ENCODE measurements around the gene GATC. TPM values are rescaled to one million over a fixed set of nuclear protein-coding genes. Genes with fewer than 3 reads are reported as not detected.

Gene GATC
- total RNA-seq, 1 experiment from 2014 or later = 30.9 TPM

- Histone ChIP-seq H3K36me3 (ENCODE audit: control insufficient read depth, insufficient read depth, low read length) (peaks cover 3% of the 10 kb centered on the region), H3K4me3 (ENCODE audit: low read depth, low read length) (no peak overlapping the region), H3K4me1 (peaks cover 4% of the 10 kb centered on the region; the same call in 1 of the 2 replicates), H3K9me3 (no peaks in the 10 kb centered on the region), H3K27me3 (replicated peaks; ENCODE audit: control insufficient read depth, insufficient read depth, low read length) (no peaks in the 10 kb centered on the region)
- DNase-seq = no peak
- Mint-ChIP-seq H3K27me3 (ENCODE audit: insufficient read depth, unreplicated experiment) (no peaks in the 10 kb centered on the region), H3K4me1 (ENCODE audit: low read depth, unreplicated experiment) (no peaks in the 10 kb centered on the region), H3K27ac (ENCODE audit: unreplicated experiment) (no peak overlapping the region), H3K9me3 (ENCODE audit: unreplicated experiment) (no peaks in the 10 kb centered on the region), H3K36me3 (ENCODE audit: insufficient read depth, unreplicated experiment) (peaks cover 100% of the 10 kb centered on the region), H3K4me3 (ENCODE audit: unreplicated experiment) (no peak overlapping the region)
- CTCF ChIA-PET = no interaction called here
- BruUV-seq (replicated peaks) = TSS peak; percentile 9
- POLR2A ChIA-PET = no interaction called here
- TF ChIP-seq, protein P1, sequence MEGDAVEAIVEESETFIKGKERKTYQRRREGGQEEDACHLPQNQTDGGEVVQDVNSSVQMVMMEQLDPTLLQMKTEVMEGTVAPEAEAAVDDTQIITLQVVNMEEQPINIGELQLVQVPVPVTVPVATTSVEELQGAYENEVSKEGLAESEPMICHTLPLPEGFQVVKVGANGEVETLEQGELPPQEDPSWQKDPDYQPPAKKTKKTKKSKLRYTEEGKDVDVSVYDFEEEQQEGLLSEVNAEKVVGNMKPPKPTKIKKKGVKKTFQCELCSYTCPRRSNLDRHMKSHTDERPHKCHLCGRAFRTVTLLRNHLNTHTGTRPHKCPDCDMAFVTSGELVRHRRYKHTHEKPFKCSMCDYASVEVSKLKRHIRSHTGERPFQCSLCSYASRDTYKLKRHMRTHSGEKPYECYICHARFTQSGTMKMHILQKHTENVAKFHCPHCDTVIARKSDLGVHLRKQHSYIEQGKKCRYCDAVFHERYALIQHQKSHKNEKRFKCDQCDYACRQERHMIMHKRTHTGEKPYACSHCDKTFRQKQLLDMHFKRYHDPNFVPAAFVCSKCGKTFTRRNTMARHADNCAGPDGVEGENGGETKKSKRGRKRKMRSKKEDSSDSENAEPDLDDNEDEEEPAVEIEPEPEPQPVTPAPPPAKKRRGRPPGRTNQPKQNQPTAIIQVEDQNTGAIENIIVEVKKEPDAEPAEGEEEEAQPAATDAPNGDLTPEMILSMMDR (IDR thresholded peaks at IDR 0.05; ENCODE audit: insufficient read depth in 1 of 2, low read depth in 1 of 2, low read length in 1 of 2, severe bottlenecking in 1 of 2, unreplicated experiment in 1 of 2) = no peak
- intact Hi-C loops (cut with micrococcal nuclease; ENCODE audit: unreplicated experiment) = no loop called here
These were observed 13.9 kb downstream of the GATC start for GRCh38 chr12:120460157-120460556.

DNA sequence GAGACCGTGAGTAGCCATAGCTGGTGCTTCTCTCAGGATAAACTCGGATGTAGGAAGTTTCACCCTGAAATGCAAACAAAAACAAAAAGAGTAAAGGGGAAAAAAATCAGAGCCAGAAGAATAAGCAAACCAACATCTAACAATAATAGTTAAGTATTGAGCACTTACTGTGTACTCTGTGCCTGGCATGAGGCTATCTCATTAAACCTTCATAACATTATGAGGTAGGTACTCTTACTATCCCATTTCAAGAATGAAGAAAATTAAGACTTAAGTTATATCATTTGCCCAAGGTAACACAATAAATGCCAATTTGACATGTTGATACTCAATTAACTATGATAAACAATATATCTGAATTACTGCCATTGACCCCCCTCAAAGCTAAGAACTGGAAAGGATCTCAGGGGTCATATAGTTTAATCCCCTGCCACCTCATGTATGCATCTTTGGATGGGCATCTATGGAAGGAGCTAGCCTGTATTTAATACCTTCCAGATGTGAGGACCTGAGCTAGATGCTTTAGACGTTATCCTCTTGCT, 15.9 kb downstream of the GATC start:
- peaks cover 8% of the 10 kb centered on the region; the same call in 1 of the 2 replicates for H3K4me1 ChIP-seq
- ChIA-PET POLR2A (no interaction called here), CTCF (no interaction called here)
- no peaks in the 10 kb centered on the region for H3K27me3 Mint-ChIP-seq (ENCODE audit: insufficient read depth, unreplicated experiment)
- DNase-seq = no peak
- no peaks in the 10 kb centered on the region for H3K9me3 Mint-ChIP-seq (ENCODE audit: unreplicated experiment)
- peaks cover 2% of the 10 kb centered on the region for H3K36me3 ChIP-seq (ENCODE audit: control insufficient read depth, insufficient read depth, low read length)
- H3K4me1 Mint-ChIP-seq (ENCODE audit: low read depth, unreplicated experiment) = no peaks in the 10 kb centered on the region
- intact Hi-C loops (cut with micrococcal nuclease; ENCODE audit: unreplicated experiment) = no loop called here
- BruUV-seq (replicated peaks) = TSS peak; percentile 2
- no peaks in the 10 kb centered on the region for H3K27me3 ChIP-seq (replicated peaks; ENCODE audit: control insufficient read depth, insufficient read depth, low read length)
- H3K9me3 ChIP-seq = no peaks in the 10 kb centered on the region
- TF ChIP-seq, protein P1 (IDR thresholded peaks at IDR 0.05; ENCODE audit: insufficient read depth in 1 of 2, low read depth in 1 of 2, low read length in 1 of 2, severe bottlenecking in 1 of 2, unreplicated experiment in 1 of 2) = no peak
- no peak overlapping the region for H3K4me3 ChIP-seq (ENCODE audit: low read depth, low read length)
- no peak overlapping the region for H3K27ac Mint-ChIP-seq (ENCODE audit: unreplicated experiment)
- H3K36me3 Mint-ChIP-seq (ENCODE audit: insufficient read depth, unreplicated experiment) = peaks cover 100% of the 10 kb centered on the region
- H3K4me3 Mint-ChIP-seq (ENCODE audit: unreplicated experiment) = no peak overlapping the region

- no peaks in the 10 kb centered on the region for H3K4me1 Mint-ChIP-seq (ENCODE audit: low read depth, unreplicated experiment)
- Histone ChIP-seq H3K27me3 (replicated peaks; ENCODE audit: control insufficient read depth, insufficient read depth, low read length) (no peaks in the 10 kb centered on the region), H3K4me1 (peaks cover 8% of the 10 kb centered on the region; the same call in 1 of the 2 replicates), H3K36me3 (ENCODE audit: control insufficient read depth, insufficient read depth, low read length) (peaks cover 2% of the 10 kb centered on the region; the same call in 1 of the 2 replicates), H3K4me3 (ENCODE audit: low read depth, low read length) (no peak overlapping the region), H3K9me3 (no peaks in the 10 kb centered on the region)
- TF ChIP-seq, protein P1 (IDR thresholded peaks at IDR 0.05; ENCODE audit: insufficient read depth in 1 of 2, low read depth in 1 of 2, low read length in 1 of 2, severe bottlenecking in 1 of 2, unreplicated experiment in 1 of 2) = no peak
- no TSS peak for BruUV-seq (replicated peaks)
- no peak overlapping the region for H3K4me3 Mint-ChIP-seq (ENCODE audit: unreplicated experiment)
- H3K36me3 Mint-ChIP-seq (ENCODE audit: insufficient read depth, unreplicated experiment) = peaks cover 100% of the 10 kb centered on the region
- H3K27ac Mint-ChIP-seq (ENCODE audit: unreplicated experiment) = no peak overlapping the region
- no peaks in the 10 kb centered on the region for H3K27me3 Mint-ChIP-seq (ENCODE audit: insufficient read depth, unreplicated experiment)
- ChIA-PET POLR2A (no interaction called here), CTCF (no interaction called here)
- no peaks in the 10 kb centered on the region for H3K9me3 Mint-ChIP-seq (ENCODE audit: unreplicated experiment)
- no peak for DNase-seq
- intact Hi-C loops (cut with micrococcal nuclease; ENCODE audit: unreplicated experiment) = no loop called here
These were observed 17.5 kb downstream of the GATC start for GRCh38 chr12:120463712-120464111.

Data from Caco-2 (cell line).